ENCODE results near the gene STARD3. TPM values are rescaled to one million over a fixed set of nuclear protein-coding genes. Genes with fewer than 3 reads are reported as not detected.

Gene STARD3
- total and polyA plus RNA-seq, 12 donors = 38.6 to 220 (median 93.6) TPM

GRCh38 chr17:39688945-39689344 lies 52.0 kb downstream of the STARD3 start:
- peaks cover 8 to 14% of the 10 kb centered on the region in 2 donors for H3K4me1 ChIP-seq (replicated peaks in 1 of 2)
- H3K27me3 ChIP-seq = no peaks in the 10 kb centered on the region
- H3K36me3 ChIP-seq (replicated peaks in 1 of 2) = no peaks in the 10 kb centered on the region
- DNase-seq = no peak
- TF ChIP-seq, protein P1, sequence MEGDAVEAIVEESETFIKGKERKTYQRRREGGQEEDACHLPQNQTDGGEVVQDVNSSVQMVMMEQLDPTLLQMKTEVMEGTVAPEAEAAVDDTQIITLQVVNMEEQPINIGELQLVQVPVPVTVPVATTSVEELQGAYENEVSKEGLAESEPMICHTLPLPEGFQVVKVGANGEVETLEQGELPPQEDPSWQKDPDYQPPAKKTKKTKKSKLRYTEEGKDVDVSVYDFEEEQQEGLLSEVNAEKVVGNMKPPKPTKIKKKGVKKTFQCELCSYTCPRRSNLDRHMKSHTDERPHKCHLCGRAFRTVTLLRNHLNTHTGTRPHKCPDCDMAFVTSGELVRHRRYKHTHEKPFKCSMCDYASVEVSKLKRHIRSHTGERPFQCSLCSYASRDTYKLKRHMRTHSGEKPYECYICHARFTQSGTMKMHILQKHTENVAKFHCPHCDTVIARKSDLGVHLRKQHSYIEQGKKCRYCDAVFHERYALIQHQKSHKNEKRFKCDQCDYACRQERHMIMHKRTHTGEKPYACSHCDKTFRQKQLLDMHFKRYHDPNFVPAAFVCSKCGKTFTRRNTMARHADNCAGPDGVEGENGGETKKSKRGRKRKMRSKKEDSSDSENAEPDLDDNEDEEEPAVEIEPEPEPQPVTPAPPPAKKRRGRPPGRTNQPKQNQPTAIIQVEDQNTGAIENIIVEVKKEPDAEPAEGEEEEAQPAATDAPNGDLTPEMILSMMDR (IDR thresholded peaks at IDR 0.05) = no peak
- H3K4me3 ChIP-seq = peak overlapping the region in 1 of 4 donors; percentile 66
- no peak overlapping the region for H3K27ac ChIP-seq
- H3K9me3 ChIP-seq (replicated peaks in 1 of 3) = no peaks in the 10 kb centered on the region
- intact Hi-C loops (cut with DNase I) = no loop called here
- 46 to 58% (median 51%) methylated on average over 3 of the region's 3 CpGs for WGBS, 4 donors

- no peaks in the 10 kb centered on the region for H3K4me1 ChIP-seq (replicated peaks in 1 of 2)
- H3K9me3 ChIP-seq (replicated peaks in 1 of 3) = no peaks in the 10 kb centered on the region
- no peak for DNase-seq
- H3K27ac ChIP-seq = no peak overlapping the region
- no peaks in the 10 kb centered on the region for H3K36me3 ChIP-seq (replicated peaks in 1 of 2)
- TF ChIP-seq POLR2A (IDR thresholded peaks at IDR 0.05) = no peak
- TF ChIP-seq, protein P1 (IDR thresholded peaks at IDR 0.05) = no peak
- intact Hi-C loops (cut with DNase I) = no loop called here
- 86 to 96% (median 87%) methylated on average over 5 of the region's 5 CpGs for WGBS, 4 donors
- no peak overlapping the region for H3K4me3 ChIP-seq
- H3K27me3 ChIP-seq = peaks cover 7% of the 10 kb centered on the region
These were observed 57.6 kb downstream of the STARD3 start for GRCh38 chr17:39694593-39694992.

DNA sequence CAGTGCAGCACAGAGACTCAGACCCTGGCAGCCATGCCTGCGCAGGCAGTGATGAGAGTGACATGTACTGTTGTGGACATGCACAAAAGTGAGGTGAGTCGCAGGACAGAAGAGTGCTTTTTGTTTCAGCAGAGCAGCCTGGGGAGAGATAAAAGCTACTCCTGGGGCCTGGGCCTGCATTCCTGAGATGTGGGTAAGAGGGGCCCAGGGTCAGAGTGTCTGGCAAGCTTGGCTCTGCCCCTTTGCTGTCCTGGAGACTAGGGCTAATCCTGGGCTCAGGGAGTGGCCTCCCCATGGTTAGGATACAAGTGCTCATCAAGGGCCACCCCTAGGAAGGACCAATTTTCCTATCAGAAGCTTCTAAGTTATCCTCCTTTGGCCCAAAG lies 58.1 kb downstream of the STARD3 start:
- Histone ChIP-seq H3K4me1 (replicated peaks in 1 of 2) (no peaks in the 10 kb centered on the region), H3K27me3 (peaks cover 12% of the 10 kb centered on the region), H3K4me3 (no peak overlapping the region), H3K9me3 (replicated peaks in 1 of 3) (no peaks in the 10 kb centered on the region), H3K36me3 (replicated peaks in 1 of 2) (no peaks in the 10 kb centered on the region), H3K27ac (no peak overlapping the region)
- intact Hi-C loops (cut with DNase I) = no loop called here
- DNase-seq = no peak
- WGBS, 4 donors = 83 to 87% (median 86%) methylated on average over 2 of the region's 2 CpGs
- TF ChIP-seq POLR2A (IDR thresholded peaks at IDR 0.05) = no peak
- TF ChIP-seq, protein P1 (IDR thresholded peaks at IDR 0.05) = no peak

DNA sequence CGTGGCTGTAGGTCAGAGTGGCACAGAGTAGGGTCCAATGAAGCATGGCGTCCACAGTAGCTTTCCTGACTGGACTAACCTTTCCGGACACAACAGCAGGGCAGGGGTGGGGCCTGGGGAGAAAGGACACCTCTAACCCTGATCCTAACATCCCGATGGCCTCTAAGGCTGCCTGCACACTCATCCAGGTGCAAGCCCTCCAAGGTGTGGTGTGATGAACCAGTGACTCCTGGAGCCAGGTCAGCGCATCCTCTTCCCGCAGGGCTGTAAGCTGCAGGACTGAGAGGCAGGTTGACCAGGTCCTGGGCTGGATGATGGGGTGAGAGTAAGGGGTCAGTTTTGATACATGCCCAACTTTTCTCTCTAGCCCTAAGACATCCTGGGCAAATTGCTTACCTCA lies 59.8 kb downstream of the STARD3 start:
- no peaks in the 10 kb centered on the region for H3K36me3 ChIP-seq (replicated peaks in 1 of 2)
- WGBS, 4 donors = 79 to 84% (median 82%) methylated on average over 5 to 6 of the region's 6 CpGs
- intact Hi-C loops (cut with DNase I) = no loop called here
- DNase-seq = no peak
- no peaks in the 10 kb centered on the region for H3K4me1 ChIP-seq (replicated peaks in 1 of 2)
- TF ChIP-seq POLR2A (IDR thresholded peaks at IDR 0.05) = no peak
- TF ChIP-seq, protein P1 (IDR thresholded peaks at IDR 0.05) = no peak
- peaks cover 16% of the 10 kb centered on the region for H3K27me3 ChIP-seq
- no peak overlapping the region for H3K4me3 ChIP-seq
- no peak overlapping the region for H3K27ac ChIP-seq
- H3K9me3 ChIP-seq (replicated peaks in 1 of 3) = no peaks in the 10 kb centered on the region
